H1 (cell line): ENCODE measurements around the gene TNFAIP8. TPM values are rescaled to one million over a fixed set of nuclear protein-coding genes. Genes with fewer than 3 reads are reported as not detected.
A peak's percentile ranks its signal among the peaks of the same experiment; 100 is the strongest.

ENCODE experiments used
- CTCF ChIA-PET: fragments of 300-600 bp; sonication (Branson Sonifier 250); formaldehyde crosslinking; loops from one replicate; lab custom pipeline; 2021; ENCODE audit not compliant: partially characterized antibody; lab: Charles Lee
- POLR2A ChIA-PET: fragments of 300-600 bp; sonication (Branson Sonifier 250); formaldehyde crosslinking; loops from one replicate; lab custom pipeline; 2021; ENCODE audit warnings: inconsistent platforms; ENCODE audit not compliant: partially characterized antibody; lab: Charles Lee
- DNase-seq, 2 experiments: peaks; one replicate each; pipeline versions ENCODE4 v3.0.0 to v3.0.0-alpha.2; 2010 to 2022; ENCODE audit warnings: low spot score in 2 of 2, low read depth in 1 of 2, mixed read lengths in 1 of 2
- FAIRE-seq: peaks from 2 replicates; lab custom pipeline; 2011; peaks lifted over from hg19 to GRCh38; lab: Jason Lieb, UNC
- H2AFZ ChIP-seq: 2 replicates; pipeline ENCODE4 v1.8.1; 2012; ENCODE audit warnings: low read length, inconsistent platforms
- H2AK5ac ChIP-seq: 2 replicates; pipeline ENCODE4 v1.6.1; 2013; ENCODE audit warnings: low read depth, low read length
- H2BK120ac ChIP-seq: replicated peaks from 2 replicates; pipeline ENCODE3; 2013; ENCODE audit warnings: low read depth, low read length, inconsistent platforms
- H2BK12ac ChIP-seq: 2 replicates; pipeline ENCODE4 v1.6.1; 2013; ENCODE audit warnings: low read depth, low read length
- H2BK15ac ChIP-seq: 2 replicates; pipeline ENCODE4 v1.6.1; 2013; ENCODE audit warnings: low read length
- H2BK20ac ChIP-seq: 2 replicates; pipeline ENCODE4 v1.6.1; 2013; ENCODE audit warnings: low read length
- H2BK5ac ChIP-seq: 2 replicates; pipeline ENCODE4 v1.6.1; 2013; ENCODE audit warnings: low read depth, low read length
- H3K14ac ChIP-seq: 2 replicates; pipeline ENCODE4 v1.6.1; 2013; ENCODE audit warnings: inconsistent platforms; ENCODE audit not compliant: insufficient read length
- H3K18ac ChIP-seq: 2 replicates; pipeline ENCODE4 v1.6.1; 2013; ENCODE audit warnings: low read length; ENCODE audit errors: extremely low read depth
- H3K23ac ChIP-seq: 2 replicates; pipeline ENCODE4 v1.6.1; 2013; ENCODE audit warnings: inconsistent platforms; ENCODE audit not compliant: insufficient read length
- H3K23me2 ChIP-seq: 2 replicates; pipeline ENCODE4 v1.6.1; 2013; ENCODE audit warnings: low read depth, low read length
- H3K27ac ChIP-seq: 2 replicates; pipeline ENCODE4 v1.6.1; 2011; ENCODE audit warnings: low read depth, low read length, inconsistent platforms
- H3K27me3 ChIP-seq, 4 experiments: replicated peaks in 1 of 4; 1 replicate in 1 of 4; 2 replicates in 3 of 4; pipeline versions ENCODE4 v1.6.1 to v1.8.1; 2011 to 2013; ENCODE audit warnings: low read length in 3 of 4, mild to moderate bottlenecking in 3 of 4, inconsistent platforms in 2 of 4, mixed read lengths in 2 of 4, moderate library complexity in 1 of 4; ENCODE audit not compliant: control insufficient read depth in 3 of 4, insufficient read depth in 3 of 4; ENCODE audit errors: extremely low read depth in 1 of 4
- H3K36me3 ChIP-seq, 4 experiments: 2 replicates each; pipeline versions ENCODE4 v1.6.1 to v1.8.1; 2011 to 2013; ENCODE audit warnings: mild to moderate bottlenecking in 4 of 4, low read length in 3 of 4, moderate library complexity in 2 of 4, control low read depth in 1 of 4, inconsistent platforms in 1 of 4; ENCODE audit not compliant: insufficient read depth in 4 of 4, control insufficient read depth in 2 of 4
- H3K4ac ChIP-seq: replicated peaks from 2 replicates; pipeline ENCODE3; 2013; ENCODE audit warnings: low read length, low read depth, mixed read lengths, inconsistent platforms; ENCODE audit not compliant: insufficient read length
- H3K4me1 ChIP-seq, 4 experiments: replicated peaks in 1 of 4; 1 replicate in 1 of 4; 2 replicates in 3 of 4; pipeline versions ENCODE4 v1.6.1 to v1.8.1; 2011 to 2013; ENCODE audit warnings: low read length in 3 of 4, inconsistent platforms in 2 of 4, mixed read lengths in 1 of 4; ENCODE audit not compliant: insufficient read depth in 4 of 4, control insufficient read depth in 3 of 4
- H3K4me2 ChIP-seq, 2 experiments: 2 replicates each; pipeline versions ENCODE4 v1.6.1 to v1.8.1; 2011 to 2013; ENCODE audit warnings: low read depth in 2 of 2, low read length in 2 of 2, control low read depth in 1 of 2, inconsistent platforms in 1 of 2, mild to moderate bottlenecking in 1 of 2; ENCODE audit not compliant: insufficient read depth in 1 of 2
- H3K4me3 ChIP-seq, 4 experiments: fragments of 200-600, 300-600 bp in 1 of 4; sonication (generic), shearing (Covaris generic), sonication (Bioruptor Twin) in 1 of 4; 2 replicates each; pipeline versions ENCODE4 v1.5.1 to v1.8.1; 2011 to 2016; ENCODE audit warnings: low read length in 4 of 4, low read depth in 3 of 4, control low read depth in 2 of 4, inconsistent platforms in 2 of 4, mild to moderate bottlenecking in 2 of 4, mixed read lengths in 1 of 4, moderate library complexity in 1 of 4; ENCODE audit not compliant: insufficient read depth in 2 of 4; ENCODE audit errors: extremely low read depth in 1 of 4
- H3K56ac ChIP-seq: replicated peaks from 2 replicates; pipeline ENCODE3; 2013; ENCODE audit warnings: low read depth, mild to moderate bottlenecking, mixed read lengths, low read length, inconsistent platforms; ENCODE audit not compliant: insufficient read length
- H3K79me1 ChIP-seq: 2 replicates; pipeline ENCODE4 v1.6.1; 2013; ENCODE audit warnings: low read depth, low read length, control low read depth
- H3K79me2 ChIP-seq, 2 experiments: 2 replicates each; pipeline versions ENCODE4 v1.6.1 to v1.8.1; 2012 to 2013; ENCODE audit warnings: low read length in 2 of 2, mild to moderate bottlenecking in 2 of 2, inconsistent platforms in 1 of 2; ENCODE audit not compliant: insufficient read depth in 2 of 2, control insufficient read depth in 1 of 2
- H3K9ac ChIP-seq, 4 experiments: replicated peaks in 1 of 4; 1 replicate in 1 of 4; 2 replicates in 3 of 4; pipeline versions ENCODE4 v1.6.1 to v1.8.1; 2011 to 2013; ENCODE audit warnings: low read depth in 3 of 4, low read length in 3 of 4, control low read depth in 2 of 4, mild to moderate bottlenecking in 2 of 4, moderate library complexity in 2 of 4, inconsistent platforms in 1 of 4; ENCODE audit errors: extremely low read depth in 1 of 4
- H3K9me3 ChIP-seq, 2 experiments: 2 replicates each; pipeline versions ENCODE4 v1.6.1 to v1.8.1; 2012 to 2013; ENCODE audit warnings: mild to moderate bottlenecking in 2 of 2, moderate library complexity in 2 of 2, control low read depth in 1 of 2, inconsistent platforms in 1 of 2, low read depth in 1 of 2, low read length in 1 of 2, mixed read lengths in 1 of 2; ENCODE audit not compliant: insufficient read depth in 2 of 2
- H4K20me1 ChIP-seq, 2 experiments: replicated peaks in 1 of 2; 2 replicates each; pipeline versions ENCODE3 to v1.8.1; 2011 to 2013; ENCODE audit warnings: inconsistent platforms in 2 of 2, low read length in 2 of 2, mild to moderate bottlenecking in 1 of 2; ENCODE audit not compliant: insufficient read depth in 2 of 2, control insufficient read depth in 1 of 2
- H4K5ac ChIP-seq: 2 replicates; pipeline ENCODE4 v1.6.1; 2013; ENCODE audit warnings: low read length, low read depth, mixed read lengths, inconsistent platforms; ENCODE audit not compliant: insufficient read length
- H4K8ac ChIP-seq: 2 replicates; pipeline ENCODE4 v1.8.0; 2013; ENCODE audit warnings: mild to moderate bottlenecking, moderate library complexity, low read length, inconsistent platforms; ENCODE audit not compliant: insufficient read depth; ENCODE audit errors: extremely low read depth
- H4K91ac ChIP-seq: replicated peaks from 2 replicates; pipeline ENCODE3; 2013; ENCODE audit warnings: low read length, mixed read lengths, inconsistent platforms; ENCODE audit not compliant: insufficient read length
- EZH2 ChIP-seq: fragments of 200-600 bp; sonication (generic); IDR thresholded peaks from 2 replicates; pipeline ENCODE4 v1.7.1; 2012; ENCODE audit warnings: low read depth, mild to moderate bottlenecking, moderate library complexity, low read length, inconsistent platforms; ENCODE audit not compliant: severe bottlenecking
- JUND ChIP-seq: IDR thresholded peaks from 2 replicates; pipeline ENCODE4 v1.6.1; 2011; ENCODE audit warnings: mild to moderate bottlenecking, improper control_type of control experiment, low read length
- WGBS, 2 experiments: shearing (Covaris generic) in 1 of 2; methylation state at CpG; one replicate each; pipeline versions ENCODE4 v1.1.6 to v1.1.7; 2013 to 2015; ENCODE audit warnings: low lambda C conversion rate in 2 of 2, mixed read lengths in 2 of 2, inconsistent platforms in 1 of 2, low coverage in 1 of 2, missing lambda C conversion rate in 1 of 2; ENCODE audit not compliant: insufficient replicate concordance in 2 of 2, insufficient coverage in 1 of 2, insufficient read length in 1 of 2; ENCODE audit errors: extremely low coverage in 1 of 2, missing lambda C conversion rate in 1 of 2; 5-methylcytosine and 5-hydroxymethylcytosine counted together
- polyA plus RNA-seq, 7 experiments: library from polyadenylated mRNA; depleted of rRNA in 3 of 7; stranded (reverse) in 5 of 7; unstranded in 2 of 7; fragments of >200 nt in 5 of 7; fragments of 200-250 nt in 2 of 7; gene quantifications; 1 replicate in 5 of 7; 2 replicates in 1 of 7; 4 replicates in 1 of 7; pipeline versions ENCODE4 v1.2.1 to v1.2.3, GENCODE V29; 2011 to 2013; ENCODE audit warnings: missing spikeins in 2 of 7, mixed read lengths in 2 of 7
- total RNA-seq: library from RNA; stranded (reverse); fragmentation: NEBNext Ultra II Directional; extraction: Animal tissue kit (Norgen Biotek cat#: 25700); gene quantifications from 2 replicates; pipeline ENCODE4 v1.2.1, GENCODE V29; 2021

Gene TNFAIP8
- total and polyA plus RNA-seq, 2 of the 8 experiments (the other 6 are each of a cell fraction or from before 2014, with no cell fraction given), result 12.4 to 19.3 TPM

DNA sequence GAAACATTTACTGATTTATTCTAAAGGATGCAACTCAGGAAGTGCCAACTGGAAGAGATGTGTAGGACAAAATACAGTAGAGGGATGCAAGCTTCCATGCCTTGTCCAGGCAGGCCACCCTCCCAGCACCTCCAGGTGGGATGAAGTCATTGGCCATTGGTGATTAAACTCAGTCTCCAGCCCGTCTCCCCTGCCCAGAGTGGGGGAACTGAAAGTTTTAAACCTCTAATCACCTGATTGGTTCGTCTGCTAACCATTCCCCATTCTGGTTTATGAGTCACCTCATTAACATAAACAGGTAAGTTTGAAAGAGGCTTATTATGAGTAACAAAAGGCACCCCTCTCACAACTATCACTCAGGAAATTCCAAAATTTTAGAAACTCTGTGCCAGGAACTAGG, 8.1 kb downstream of the TNFAIP8 start:
- Histone ChIP-seq H2BK20ac (no peak overlapping the region), H3K4me2 (no peak overlapping the region), H3K23ac (no peak overlapping the region), H3K4me1 (peaks cover under 1 to 13% (median 7%) of the 10 kb centered on the region in 4 experiments; a peak in 5 of 7 replicates), H3K27ac (no peak overlapping the region), H3K27me3 (no peaks in the 10 kb centered on the region), H3K79me1 (no peaks in the 10 kb centered on the region), H4K5ac (no peak overlapping the region), H3K9ac (no peak overlapping the region), H2AK5ac (no peak overlapping the region), H4K20me1 (no peaks in the 10 kb centered on the region), H3K36me3 (no peaks in the 10 kb centered on the region), H3K4ac (no peak overlapping the region), H3K9me3 (no peaks in the 10 kb centered on the region), H3K18ac (no peak overlapping the region), H4K91ac (no peak overlapping the region), H3K23me2 (no peaks in the 10 kb centered on the region), H2BK15ac (no peak overlapping the region), H3K4me3 (no peak overlapping the region), H3K79me2 (peaks cover 0 to 18% of the 10 kb centered on the region in 2 experiments; a peak in 2 of 4 replicates), H3K56ac (no peak overlapping the region), H2BK120ac (no peak overlapping the region), H3K14ac (no peak overlapping the region), H2BK12ac (no peak overlapping the region), H2BK5ac (no peak overlapping the region; the same call in 1 of the 2 replicates), H4K8ac (no peak overlapping the region), H2AFZ (no peak overlapping the region)
- 0 out of 2 replicates have a peak, but pooled peaks have one; percentile 35 for TF ChIP-seq JUND
- TF ChIP-seq EZH2, result no peak
- FAIRE-seq (no peak), DNase-seq (no peak)
- CTCF ChIA-PET, result interaction anchor here (1.0 kb wide), 1 partner anchor 71 kb away, joined by 3 read pairs; no protein-coding TSS in a partner anchor
- POLR2A ChIA-PET, result interaction anchor here (1.0 kb wide), 1 partner anchor 23 kb away, joined by 3 read pairs; no protein-coding TSS in a partner anchor
- WGBS, 2 experiments, result 90% methylated on average over 2 of the region's 2 CpGs; no CpG with 5 or more reads in 1 of the 2 experiments
